MM.1S (cell line): ENCODE measurements around the gene HAND1.

Source experiments
- EZH2 ChIP-seq: fragments of 300-600 bp; sonication (generic); optimal IDR thresholded peaks from 2 replicates; pipeline ENCODE3; 2017; ENCODE audit warnings: low read depth, mild to moderate bottlenecking, antibody characterized with exemption, low read length, mixed read lengths
- EZH2phosphoT487 ChIP-seq: fragments of 300-600 bp; sonication (generic); IDR thresholded peaks from 2 replicates; pipeline ENCODE4 v1.6.1; 2018; ENCODE audit warnings: antibody characterized with exemption, low read length
- TF ChIP-seq, protein P1 (sequence below): fragments of 300-600 bp; sonication (generic); IDR thresholded peaks from 2 replicates; pipeline ENCODE4 v1.5.1; 2016; ENCODE audit warnings: antibody characterized with exemption, low read length, mixed read lengths

DNA sequence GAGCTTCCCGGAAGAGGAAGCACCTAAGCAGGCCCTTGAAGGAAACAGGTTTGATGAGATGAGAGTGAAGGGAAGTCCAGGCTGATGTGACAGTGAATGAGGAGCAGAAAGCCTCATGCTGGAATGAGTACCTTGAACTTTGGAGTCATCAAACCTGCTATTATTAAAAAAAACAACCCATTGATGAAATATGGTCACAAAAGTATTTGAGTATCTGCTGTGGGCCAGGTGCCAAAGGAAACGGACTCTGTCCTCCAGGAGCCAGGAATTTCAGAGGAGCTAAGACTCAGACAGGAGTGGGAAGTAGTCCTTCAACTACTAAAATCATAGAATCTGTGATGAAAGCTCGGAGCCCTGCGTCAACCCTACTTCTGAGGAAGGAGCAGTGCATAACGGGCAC is 11.9 kb downstream of the HAND1 start:
- TF ChIP-seq, protein P1, sequence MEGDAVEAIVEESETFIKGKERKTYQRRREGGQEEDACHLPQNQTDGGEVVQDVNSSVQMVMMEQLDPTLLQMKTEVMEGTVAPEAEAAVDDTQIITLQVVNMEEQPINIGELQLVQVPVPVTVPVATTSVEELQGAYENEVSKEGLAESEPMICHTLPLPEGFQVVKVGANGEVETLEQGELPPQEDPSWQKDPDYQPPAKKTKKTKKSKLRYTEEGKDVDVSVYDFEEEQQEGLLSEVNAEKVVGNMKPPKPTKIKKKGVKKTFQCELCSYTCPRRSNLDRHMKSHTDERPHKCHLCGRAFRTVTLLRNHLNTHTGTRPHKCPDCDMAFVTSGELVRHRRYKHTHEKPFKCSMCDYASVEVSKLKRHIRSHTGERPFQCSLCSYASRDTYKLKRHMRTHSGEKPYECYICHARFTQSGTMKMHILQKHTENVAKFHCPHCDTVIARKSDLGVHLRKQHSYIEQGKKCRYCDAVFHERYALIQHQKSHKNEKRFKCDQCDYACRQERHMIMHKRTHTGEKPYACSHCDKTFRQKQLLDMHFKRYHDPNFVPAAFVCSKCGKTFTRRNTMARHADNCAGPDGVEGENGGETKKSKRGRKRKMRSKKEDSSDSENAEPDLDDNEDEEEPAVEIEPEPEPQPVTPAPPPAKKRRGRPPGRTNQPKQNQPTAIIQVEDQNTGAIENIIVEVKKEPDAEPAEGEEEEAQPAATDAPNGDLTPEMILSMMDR = no peak
- TF ChIP-seq EZH2 (no peak), EZH2phosphoT487 (no peak)
